GM10847 (cell line): ENCODE results near the gene SLC28A3.

Experiments used
- POLR2A ChIP-seq: IDR thresholded peaks from 2 replicates; pipeline ENCODE4 v1.6.1; 2011; ENCODE audit not compliant: insufficient read length; ENCODE audit errors: extremely low read depth

The SLC28A3 gene

DNA sequence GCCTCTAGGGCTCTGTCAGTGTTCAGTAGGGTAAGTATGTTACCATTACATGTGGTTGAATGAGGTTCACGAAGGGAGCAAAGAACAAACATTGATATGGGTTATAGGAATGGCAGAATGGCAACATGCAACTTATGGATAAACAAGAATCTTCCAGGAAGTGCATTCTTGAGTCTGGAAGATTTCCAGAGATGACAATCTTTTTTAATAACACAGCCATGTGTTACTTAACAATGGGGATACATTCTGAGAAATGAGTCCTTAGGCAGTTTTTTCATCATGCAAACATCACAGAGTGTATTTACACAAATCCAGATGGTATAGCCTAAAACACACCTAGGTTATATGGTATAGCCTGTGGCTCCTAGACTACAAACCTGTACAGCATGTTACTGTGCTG, 9.1 kb upstream of the SLC28A3 start:
- no peak for TF ChIP-seq POLR2A

DNA sequence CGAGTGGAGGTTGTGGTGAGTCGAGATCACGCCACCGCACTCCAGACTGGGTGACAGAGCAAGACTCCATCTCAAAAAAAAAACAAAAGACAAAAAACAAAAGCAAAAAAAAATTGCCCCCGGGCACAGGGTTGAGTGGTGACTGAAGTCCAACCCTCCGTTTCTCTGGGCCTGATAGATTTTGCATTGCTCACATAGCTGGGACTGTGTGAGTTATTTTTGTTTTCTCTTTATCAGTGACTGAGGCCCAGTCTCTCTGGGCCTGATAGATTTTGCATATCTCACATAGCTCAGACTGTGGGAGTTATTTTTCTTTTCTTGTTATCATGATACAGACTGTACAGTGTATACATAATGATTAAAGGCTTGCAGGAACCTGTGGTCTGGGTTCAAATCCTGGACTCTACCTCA, 2.6 kb upstream of the SLC28A3 start:
- no peak for TF ChIP-seq POLR2A

GRCh38 chr9:84339962-84340361, 596 bp downstream of the SLC28A3 start:
- TF ChIP-seq POLR2A: no peak

- no peak for TF ChIP-seq POLR2A
Observed at GRCh38 chr9:84339503-84339902, 1.1 kb downstream of the SLC28A3 start.

DNA sequence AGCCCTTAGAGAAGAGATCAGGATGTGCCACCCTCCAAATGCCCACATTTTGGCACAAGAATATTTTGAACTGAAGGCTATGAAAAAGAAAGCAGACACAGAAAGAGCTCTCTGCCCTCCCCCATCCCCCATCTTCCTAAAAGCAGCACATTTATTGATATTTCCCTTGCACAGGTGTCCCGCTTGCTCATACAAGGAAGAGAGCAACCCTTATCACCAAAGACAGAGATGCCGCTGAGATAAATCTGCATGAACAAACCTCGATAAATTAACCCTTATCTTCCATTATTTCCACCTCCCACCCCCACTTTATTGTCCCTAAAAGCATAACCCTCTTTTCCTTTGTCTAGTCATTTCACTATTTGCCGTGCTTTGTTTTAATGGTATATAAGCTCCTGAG, 1.8 kb downstream of the SLC28A3 start:
- TF ChIP-seq POLR2A: no peak

DNA sequence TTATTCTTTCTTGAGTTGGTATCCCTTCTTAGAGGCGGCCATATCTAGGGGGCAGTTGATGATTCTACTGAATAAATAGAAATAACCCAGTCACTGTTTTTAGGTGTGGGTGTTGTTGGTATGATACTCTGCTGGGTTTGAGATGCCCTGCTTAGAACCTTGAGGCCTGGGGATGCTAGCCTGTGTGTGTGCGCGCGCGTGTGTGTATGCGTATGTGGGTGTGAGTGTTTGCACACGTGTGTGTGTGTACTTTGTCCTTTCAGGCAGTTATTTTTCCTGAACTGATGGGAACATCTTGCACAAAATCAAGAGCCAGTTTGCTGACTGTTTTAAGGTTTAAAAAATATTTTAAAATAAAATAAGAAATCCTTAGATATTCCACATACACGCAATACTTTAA, 3.3 kb downstream of the SLC28A3 start:
- TF ChIP-seq POLR2A: no peak

DNA sequence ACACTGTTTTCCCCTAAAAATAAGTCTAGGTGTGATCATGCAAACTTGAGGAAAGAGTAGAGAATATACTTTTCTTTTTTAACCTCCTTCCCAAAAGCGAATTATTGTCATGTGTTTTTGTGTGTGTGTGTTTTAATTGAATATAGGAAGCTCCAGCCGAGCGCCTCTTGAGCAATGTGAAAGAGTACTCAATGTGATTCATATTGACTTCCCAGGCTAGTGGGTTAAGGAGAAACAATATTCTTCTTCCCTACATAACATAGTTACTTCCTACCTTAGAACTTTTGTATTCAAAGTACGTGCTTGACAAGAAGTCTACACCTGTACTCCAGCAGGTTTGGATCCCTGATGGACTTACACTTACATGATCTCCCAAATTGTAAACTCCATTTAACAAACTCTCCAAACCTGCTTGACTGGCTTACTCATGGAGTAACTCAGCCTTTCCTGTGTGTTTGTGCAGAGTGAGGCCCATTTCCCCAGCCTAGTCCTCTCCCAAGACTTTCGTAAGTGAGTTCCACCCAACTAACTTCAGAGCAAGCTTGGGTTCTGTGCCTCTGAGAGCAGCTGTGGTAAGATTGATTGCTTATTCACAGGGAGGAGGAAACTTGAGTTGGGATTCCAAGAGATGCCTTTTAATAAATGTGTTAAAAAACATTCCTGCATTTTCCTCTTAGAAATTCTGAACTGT, 9.3 kb downstream of the SLC28A3 start:
- no peak for TF ChIP-seq POLR2A

GRCh38 chr9:84330246-84330645, 10.3 kb downstream of the SLC28A3 start:
- no peak for TF ChIP-seq POLR2A

GRCh38 chr9:84327184-84327583, 13.4 kb downstream of the SLC28A3 start:
- TF ChIP-seq POLR2A: no peak

- no peak for TF ChIP-seq POLR2A
Observed at GRCh38 chr9:84325347-84325973, 15.1 kb downstream of the SLC28A3 start.

DNA sequence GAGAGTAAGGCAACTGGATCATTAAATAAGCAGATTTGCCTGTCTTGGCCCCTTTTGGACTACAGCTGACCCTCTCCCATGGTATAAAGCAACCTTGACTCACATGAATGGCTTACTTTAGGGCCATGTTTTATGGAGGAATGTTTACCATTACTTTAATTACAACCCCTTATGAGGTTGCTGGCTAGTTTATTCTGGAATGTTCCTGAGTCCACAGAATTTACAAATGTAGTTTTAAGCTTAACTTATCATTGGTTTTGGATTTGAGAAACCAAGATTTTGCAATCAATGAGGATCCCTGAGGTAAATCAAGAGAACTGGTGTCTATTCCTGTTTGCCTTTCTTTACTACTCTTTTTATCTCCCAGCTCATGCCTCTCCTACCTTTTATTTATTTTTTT, 15.7 kb downstream of the SLC28A3 start:
- TF ChIP-seq POLR2A: no peak

- TF ChIP-seq POLR2A: no peak
Observed at GRCh38 chr9:84323858-84324257, 16.7 kb downstream of the SLC28A3 start.

DNA sequence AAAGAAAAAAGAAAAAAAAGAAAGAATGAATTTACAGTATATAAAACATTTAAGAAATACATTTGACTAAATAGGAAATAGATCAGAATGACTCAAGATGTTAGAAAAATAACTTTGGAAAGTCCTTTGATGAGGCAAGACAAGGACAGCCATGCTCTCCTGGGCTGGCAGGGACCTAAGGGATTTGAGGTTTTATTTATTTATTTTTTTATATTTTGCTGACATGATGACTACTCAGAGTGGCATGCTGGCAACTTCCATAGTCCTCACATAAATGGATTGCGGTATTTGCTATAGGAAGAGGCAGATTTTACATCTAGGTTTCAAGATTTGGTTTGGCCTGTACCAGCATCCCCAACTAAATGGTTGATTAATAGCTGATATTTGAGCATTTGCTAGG, 17.7 kb downstream of the SLC28A3 start:
- no peak for TF ChIP-seq POLR2A

GRCh38 chr9:84320231-84320630, 20.3 kb downstream of the SLC28A3 start:
- TF ChIP-seq POLR2A: no peak

- TF ChIP-seq POLR2A: no peak
Observed at GRCh38 chr9:84319632-84320031, 20.9 kb downstream of the SLC28A3 start.

- no peak for TF ChIP-seq POLR2A
Observed at GRCh38 chr9:84318981-84319380, 21.6 kb downstream of the SLC28A3 start.

- no peak for TF ChIP-seq POLR2A
Observed at GRCh38 chr9:84317563-84317962, 23.0 kb downstream of the SLC28A3 start.
